HepG2 (cell line): Measurements from ENCODE around the gene LGI4.

Experiments used
- EZH2 ChIP-seq: conservative IDR thresholded peaks from 2 replicates; pipeline ENCODE4 v1.6.1; 2012; ENCODE audit warnings: mild to moderate bottlenecking, low read depth, low read length, moderate library complexity
- KAT2B ChIP-seq: fragments of 150-350 bp; IDR thresholded peaks from 2 replicates; pipeline ENCODE4 v1.6.1; 2014; ENCODE audit warnings: low read depth, low read length, borderline replicate concordance
- NR2F6 ChIP-seq, 2 experiments: IDR thresholded peaks; 2 replicates each; pipeline ENCODE4 v1.6.1; 2016; ENCODE audit warnings: antibody characterized with exemption in 1 of 2, mild to moderate bottlenecking in 1 of 2
- POLR2A ChIP-seq, 2 experiments: IDR thresholded peaks; 2 replicates each; pipeline ENCODE4 v1.6.1; 2011; ENCODE audit warnings: low read depth in 2 of 2, low read length in 2 of 2, mild to moderate bottlenecking in 1 of 2, moderate library complexity in 1 of 2; ENCODE audit not compliant: insufficient read depth in 1 of 2
- POLR2AphosphoS5 ChIP-seq: IDR thresholded peaks from 2 replicates; pipeline ENCODE4 v1.6.1; 2012; ENCODE audit warnings: low read depth, low read length
- RXRA ChIP-seq: sonication (generic); formaldehyde crosslinking; IDR thresholded peaks from 2 replicates; pipeline ENCODE4 v1.5.1; 2020; ENCODE audit warnings: missing genetic modification reagents
- SUZ12 ChIP-seq: fragments of 150-350 bp; IDR thresholded peaks from 2 replicates; pipeline ENCODE4 v1.6.1; 2014; ENCODE audit warnings: low read depth, low read length
- TARDBP ChIP-seq: sonication (generic); formaldehyde crosslinking; IDR thresholded peaks from 2 replicates; pipeline ENCODE4 v1.8.0; 2022; ENCODE audit warnings: mild to moderate bottlenecking, missing genetic modification reagents
- TCF7L2 ChIP-seq: IDR thresholded peaks from 2 replicates; pipeline ENCODE4 v1.6.1; 2011; ENCODE audit warnings: mild to moderate bottlenecking, low read depth, low read length, moderate library complexity
- ZBTB4 ChIP-seq: sonication (generic); formaldehyde crosslinking; IDR thresholded peaks from 2 replicates; pipeline ENCODE4 v1.4.0; 2020; ENCODE audit warnings: missing genetic modification reagents, mild to moderate bottlenecking, borderline replicate concordance
- ZFX ChIP-seq: sonication (generic); formaldehyde crosslinking; IDR thresholded peaks from 2 replicates; pipeline ENCODE4 v1.4.0; 2020; ENCODE audit warnings: mild to moderate bottlenecking, low read depth, missing genetic modification reagents, moderate library complexity
- ZNF3 ChIP-seq: IDR thresholded peaks from 2 replicates; pipeline ENCODE4 v1.7.0; 2017; ENCODE audit warnings: inconsistent platforms
- ZNF432 ChIP-seq: sonication (generic); formaldehyde crosslinking; IDR thresholded peaks from 2 replicates; pipeline ENCODE4 v1.5.0; 2020; ENCODE audit warnings: missing genetic modification reagents, mild to moderate bottlenecking, borderline replicate concordance

GRCh38 chr19:35120898-35121297, 14.0 kb downstream of the LGI4 start:
- TF ChIP-seq RXRA (CRISPR knock-in tag) (no peak), ZBTB4 (no peak), ZNF3 (no peak), POLR2A (IDR thresholded peaks at IDR 0.05; ENCODE audit: insufficient read depth in 1 of 2, low read depth in 2 of 2, low read length in 2 of 2) (no peak), EZH2 (no peak), TCF7L2 (no peak), TARDBP (CRISPR knock-in tag) (no peak), POLR2AphosphoS5 (no peak), ZNF432 (CRISPR knock-in tag) (no peak), SUZ12 (no peak), KAT2B (no peak), ZFX (CRISPR knock-in tag) (no peak), NR2F6 (IDR thresholded peaks at IDR 0.05) (no peak), NR2F6 (CRISPR knock-in tag; IDR thresholded peaks at IDR 0.05) (no peak)
